K562 (cell line): ENCODE measurements around the gene HYAL3. TPM values are rescaled to one million over a fixed set of nuclear protein-coding genes. Genes with fewer than 3 reads are reported as not detected.

Experiments
- ATAC-seq: fragments of 200-7000 bp; cut with Tn5 transposase; 3 replicates; pipeline ENCODE4 v1.9.1; 2020; ENCODE audit warnings: moderate library complexity
- BruUV-seq: library from RNA; stranded (reverse); fragments of 400-500 nt; replicated peaks from 2 replicates; lab custom pipeline; 2021; lab: Mats Ljungman, UMichigan
- CTCF ChIA-PET: fragments of 300-600 bp; formaldehyde crosslinking; extraction: SDS; loops from one replicate; lab custom pipeline; 2021; ENCODE audit warnings: low intra/inter-chr PET ratio; lab: Yijun Ruan, JAX
- POLR2A ChIA-PET: fragments of 300-600, 350-650 bp; sonication (Branson Sonifier 250); formaldehyde crosslinking; extraction: SDS; loops from one replicate; lab custom pipeline; 2021; ENCODE audit warnings: antibody characterized with exemption, inconsistent platforms; lab: Yijun Ruan, JAX
- DNase-seq, 4 experiments: peaks; one replicate each; pipeline versions ENCODE4 v3.0.0 to v3.0.0-alpha.2; 2011 to 2018; ENCODE audit warnings: low spot score in 3 of 4, mixed read lengths in 3 of 4; ENCODE audit errors: extremely low read depth in 1 of 4
- FAIRE-seq: peaks from 2 replicates; lab custom pipeline; 2011; peaks lifted over from hg19 to GRCh38; lab: Jason Lieb, UNC
- H2AFZ ChIP-seq: 2 replicates; pipeline ENCODE4 v1.6.0; 2011; ENCODE audit warnings: low read depth, low read length, control low read depth, inconsistent platforms
- H3K27ac ChIP-seq: fragments of 200-600 bp; 3 replicates; pipeline ENCODE4 v1.8.0; 2011; ENCODE audit warnings: low read depth, mild to moderate bottlenecking, control low read depth, inconsistent platforms, low read length, moderate library complexity, mixed read lengths; ENCODE audit errors: extremely low read depth
- H3K27me3 ChIP-seq, 2 experiments: fragments of 300-600 bp in 1 of 2; 2 replicates in 1 of 2; 3 replicates in 1 of 2; pipeline versions ENCODE4 v1.6.0 to v1.8.0; 2011; ENCODE audit warnings: inconsistent platforms in 2 of 2, low read length in 2 of 2, mild to moderate bottlenecking in 1 of 2, mixed read lengths in 1 of 2, moderate library complexity in 1 of 2; ENCODE audit not compliant: control insufficient read depth in 2 of 2, insufficient read depth in 2 of 2
- H3K36me3 ChIP-seq: fragments of 300-600 bp; 3 replicates; pipeline ENCODE4 v1.8.0; 2011; ENCODE audit warnings: mild to moderate bottlenecking, low read length, inconsistent platforms; ENCODE audit not compliant: control insufficient read depth, insufficient read depth
- H3K4me1 ChIP-seq, 2 experiments: fragments of 200-600 bp in 1 of 2; replicated peaks in 1 of 2; 2 replicates in 1 of 2; 3 replicates in 1 of 2; pipeline versions ENCODE4 v1.5.1 to v1.8.0; 2011; ENCODE audit warnings: inconsistent platforms in 2 of 2, low read length in 2 of 2, mild to moderate bottlenecking in 1 of 2, mixed read lengths in 1 of 2, moderate library complexity in 1 of 2; ENCODE audit not compliant: control insufficient read depth in 2 of 2, insufficient read depth in 2 of 2
- H3K4me2 ChIP-seq: 2 replicates; pipeline ENCODE4 v1.6.1; 2011; ENCODE audit warnings: low read length, control low read depth, inconsistent platforms, mixed read lengths; ENCODE audit not compliant: insufficient read depth
- H3K4me3 ChIP-seq: fragments of 200-600 bp; sonication (generic), shearing (Covaris generic); 2 replicates; pipeline ENCODE4 v1.5.1; 2016; ENCODE audit warnings: control low read depth, inconsistent platforms
- H3K79me2 ChIP-seq: fragments of 200-600 bp; 3 replicates; pipeline ENCODE4 v1.8.0; 2011; ENCODE audit warnings: low read length, inconsistent platforms; ENCODE audit not compliant: control insufficient read depth, insufficient read depth
- H3K9ac ChIP-seq, 2 experiments: 2 replicates each; pipeline versions ENCODE4 v1.6.0 to v1.6.1; 2011; ENCODE audit warnings: low read depth in 2 of 2, low read length in 2 of 2, control low read depth in 1 of 2, inconsistent platforms in 1 of 2, mild to moderate bottlenecking in 1 of 2, mixed read lengths in 1 of 2; ENCODE audit not compliant: insufficient read depth in 1 of 2
- H3K9me1 ChIP-seq: one replicate; pipeline ENCODE4 v1.6.0; 2011; ENCODE audit warnings: inconsistent platforms, mild to moderate bottlenecking, low read length, moderate library complexity; ENCODE audit not compliant: control insufficient read depth, insufficient read depth
- H3K9me3 ChIP-seq: replicated peaks from 2 replicates; pipeline ENCODE4 v1.5.1; 2011; ENCODE audit warnings: low read depth, low read length, inconsistent platforms; ENCODE audit not compliant: control insufficient read depth, insufficient read depth
- H4K20me1 ChIP-seq: replicated peaks from 2 replicates; pipeline ENCODE4 v1.6.1; 2011; ENCODE audit warnings: low read length, inconsistent platforms, mixed read lengths; ENCODE audit not compliant: control insufficient read depth, insufficient read depth
- BMI1 ChIP-seq: fragments of 150-350 bp; IDR thresholded peaks from 2 replicates; pipeline ENCODE4 v1.6.1; 2014; ENCODE audit warnings: low read length
- RBM39 ChIP-seq: fragments of 200-400 bp; formaldehyde crosslinking; optimal IDR thresholded peaks from 2 replicates; pipeline ENCODE3; 2018; ENCODE audit warnings: low read depth, low read length
- SLC30A9 ChIP-seq: fragments of 250-450 bp; sonication (Bioruptor Pico); IDR thresholded peaks from 2 replicates; pipeline ENCODE4 v1.8.0; 2022; ENCODE audit warnings: mild to moderate bottlenecking, moderate library complexity
- ZNF316 ChIP-seq: fragments of 450-650 bp; IDR thresholded peaks from 2 replicates; pipeline ENCODE4 v1.6.1; 2016
- WGBS: fragments of 100-300 bp; shearing (Covaris generic); methylation state at CpG from one replicate; pipeline ENCODE4 v1.1.6; 2016; ENCODE audit warnings: low coverage, mixed read lengths; ENCODE audit not compliant: insufficient coverage; ENCODE audit errors: missing lambda C conversion rate; 5-methylcytosine and 5-hydroxymethylcytosine counted together
- in situ Hi-C: fragments of 300-500 bp; cut with MboI; formaldehyde crosslinking; loops from 4 replicates; pipeline ENCODE4 v1.15.0; 2018; ENCODE audit warnings: inconsistent platforms, mixed read lengths
- intact Hi-C: fragments of 100-400 bp; cut with micrococcal nuclease; formaldehyde crosslinking; loops from 2 replicates; pipeline ENCODE4 v1.14.2; 2022
- polyA plus RNA-seq, 8 experiments: library from polyadenylated mRNA; depleted of rRNA in 4 of 8; stranded (reverse) in 5 of 8; unstranded in 3 of 8; fragments of >200 nt; fragmentation: Nextera tagmentation in 2 of 8; fragmentation: Illumina TruSeq in 1 of 8; extraction: Ambion mirVana in 2 of 8; extraction: Trizol in 1 of 8; gene quantifications; 2 replicates each; pipeline versions ENCODE4 v1.2.1 to v1.2.3, GENCODE V29; 2011 to 2014; ENCODE audit warnings: inconsistent platforms in 1 of 8, missing spikeins in 1 of 8
- total RNA-seq, 7 experiments: library from RNA; depleted of rRNA in 6 of 7; stranded (reverse); fragments of >200 nt in 6 of 7; fragmentation: Illumina TruSeq in 2 of 7; extraction: Trizol in 2 of 7; gene quantifications; 2 replicates each; pipeline versions ENCODE4 v1.2.1 to v1.2.3, GENCODE V29; 2011 to 2021; ENCODE audit warnings: low replicate concordance in 1 of 7
- TF ChIP-seq, protein P1 (sequence below), 2 experiments: fragments of 450-650 bp in 1 of 2; sonication (generic) in 1 of 2; formaldehyde crosslinking; conservative IDR thresholded peaks; 2 replicates each; pipeline versions ENCODE4 v1.4.0 to v1.8.1; 2020 to 2022; ENCODE audit warnings: mild to moderate bottlenecking in 1 of 2, missing genetic modification reagents in 1 of 2
- TF ChIP-seq, protein P2 (sequence below): sonication (generic); formaldehyde crosslinking; IDR thresholded peaks from 2 replicates; pipeline ENCODE4 v1.8.1; 2023; ENCODE audit warnings: mild to moderate bottlenecking, missing genetic modification reagents, moderate library complexity
- TF ChIP-seq, protein P3 (sequence below): sonication (generic); formaldehyde crosslinking; IDR thresholded peaks from 2 replicates; pipeline ENCODE4 v1.8.0; 2023; ENCODE audit warnings: mild to moderate bottlenecking, missing genetic modification reagents

The HYAL3 gene
- total and polyA plus RNA-seq, 9 of the 15 experiments (the other 6 are each of a cell fraction or from before 2014, with no cell fraction given), result 0.38 to 9.1 (median 6.8) TPM

DNA sequence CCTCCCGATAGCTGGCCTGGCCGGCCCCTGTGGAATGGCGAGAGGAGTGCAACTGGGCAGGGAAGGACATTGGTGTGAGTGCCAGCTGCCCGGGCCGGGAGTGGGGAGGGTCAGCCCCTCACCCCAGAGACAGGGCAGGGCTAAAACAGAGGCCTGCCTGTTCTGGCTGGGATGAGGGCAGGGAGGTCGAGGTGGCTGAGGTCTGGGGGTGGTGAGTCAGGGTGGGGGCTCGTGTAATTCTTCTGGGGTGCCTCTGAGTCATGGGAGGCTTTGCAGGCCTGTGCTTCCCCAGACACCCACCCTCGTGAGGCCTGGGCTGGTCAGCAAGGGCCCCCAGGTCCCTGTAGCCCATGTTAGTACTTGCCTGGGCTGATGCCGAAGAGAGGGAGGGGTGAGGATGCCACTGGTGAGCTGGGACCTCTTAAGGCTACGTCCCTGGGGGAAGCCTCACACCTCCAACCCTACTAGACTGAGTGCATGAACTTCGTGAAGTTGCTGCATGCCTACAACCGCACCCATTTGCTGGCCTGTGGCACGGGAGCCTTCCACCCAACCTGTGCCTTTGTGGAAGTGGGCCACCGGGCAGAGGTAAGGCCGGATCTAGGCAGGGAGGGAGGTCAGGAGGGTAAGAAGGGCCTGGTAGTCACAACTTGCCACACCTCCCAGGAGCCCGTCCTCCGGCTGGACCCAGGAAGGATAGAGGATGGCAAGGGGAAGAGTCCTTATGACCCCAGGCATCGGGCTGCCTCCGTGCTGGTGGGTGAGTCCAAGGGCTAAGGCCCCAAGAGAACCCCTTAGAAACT, 28.6 kb downstream of the HYAL3 start:
- DNase-seq (no peak), ATAC-seq (no peak), FAIRE-seq (no peak)
- BruUV-seq, result no TSS peak
- H4K20me1 ChIP-seq, result no peaks in the 10 kb centered on the region; the same call in 1 of the 2 replicates
- H3K4me1 ChIP-seq, result peaks cover 4 to 65% of the 10 kb centered on the region in 2 experiments; a peak in 3 of 5 replicates
- H3K4me3 ChIP-seq, result no peak overlapping the region
- no peak overlapping the region for H2AFZ ChIP-seq
- TF ChIP-seq, protein P1, sequence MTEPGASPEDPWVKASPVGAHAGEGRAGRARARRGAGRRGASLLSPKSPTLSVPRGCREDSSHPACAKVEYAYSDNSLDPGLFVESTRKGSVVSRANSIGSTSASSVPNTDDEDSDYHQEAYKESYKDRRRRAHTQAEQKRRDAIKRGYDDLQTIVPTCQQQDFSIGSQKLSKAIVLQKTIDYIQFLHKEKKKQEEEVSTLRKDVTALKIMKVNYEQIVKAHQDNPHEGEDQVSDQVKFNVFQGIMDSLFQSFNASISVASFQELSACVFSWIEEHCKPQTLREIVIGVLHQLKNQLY (CRISPR knock-in tag; conservative IDR thresholded peaks at IDR 0.05), result no peak
- TF ChIP-seq SLC30A9 (CRISPR knock-in tag) (no peak), RBM39 (no peak), ZNF316 (no peak), BMI1 (no peak)
- TF ChIP-seq, protein P2, sequence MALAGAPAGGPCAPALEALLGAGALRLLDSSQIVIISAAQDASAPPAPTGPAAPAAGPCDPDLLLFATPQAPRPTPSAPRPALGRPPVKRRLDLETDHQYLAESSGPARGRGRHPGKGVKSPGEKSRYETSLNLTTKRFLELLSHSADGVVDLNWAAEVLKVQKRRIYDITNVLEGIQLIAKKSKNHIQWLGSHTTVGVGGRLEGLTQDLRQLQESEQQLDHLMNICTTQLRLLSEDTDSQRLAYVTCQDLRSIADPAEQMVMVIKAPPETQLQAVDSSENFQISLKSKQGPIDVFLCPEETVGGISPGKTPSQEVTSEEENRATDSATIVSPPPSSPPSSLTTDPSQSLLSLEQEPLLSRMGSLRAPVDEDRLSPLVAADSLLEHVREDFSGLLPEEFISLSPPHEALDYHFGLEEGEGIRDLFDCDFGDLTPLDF (CRISPR knock-in tag), result no peak
- TF ChIP-seq, protein P3, sequence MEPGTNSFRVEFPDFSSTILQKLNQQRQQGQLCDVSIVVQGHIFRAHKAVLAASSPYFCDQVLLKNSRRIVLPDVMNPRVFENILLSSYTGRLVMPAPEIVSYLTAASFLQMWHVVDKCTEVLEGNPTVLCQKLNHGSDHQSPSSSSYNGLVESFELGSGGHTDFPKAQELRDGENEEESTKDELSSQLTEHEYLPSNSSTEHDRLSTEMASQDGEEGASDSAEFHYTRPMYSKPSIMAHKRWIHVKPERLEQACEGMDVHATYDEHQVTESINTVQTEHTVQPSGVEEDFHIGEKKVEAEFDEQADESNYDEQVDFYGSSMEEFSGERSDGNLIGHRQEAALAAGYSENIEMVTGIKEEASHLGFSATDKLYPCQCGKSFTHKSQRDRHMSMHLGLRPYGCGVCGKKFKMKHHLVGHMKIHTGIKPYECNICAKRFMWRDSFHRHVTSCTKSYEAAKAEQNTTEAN, result no peak
- in situ Hi-C loops, result loop anchor here (5.0 kb wide), 2 partner anchors 43 to 78 kb away; partner anchors contain the start of gene GNAT1
- H3K27me3 ChIP-seq, result no peaks in the 10 kb centered on the region
- intact Hi-C loops, result loop anchor here (5.0 kb wide), 1 partner anchor 148 kb away; no protein-coding TSS in a partner anchor
- CTCF ChIA-PET, result interaction anchor here (1.2 to 4.1 kb wide), 2 partner anchors 44 to 76 kb away, joined by 4 to 37 read pairs; no protein-coding TSS in a partner anchor
- peak overlapping the region in 1 of 2 experiments; percentile 48; a peak in 2 of 4 replicates for H3K9ac ChIP-seq
- no peaks in the 10 kb centered on the region for H3K79me2 ChIP-seq
- H3K36me3 ChIP-seq, result no peaks in the 10 kb centered on the region
- POLR2A ChIA-PET, result interaction anchor here (0.6 to 1.1 kb wide), 4 partner anchors 35 to 105 kb away, joined by 3 to 4 read pairs (median 4); partner anchors contain the start of gene GNAI2
- no peaks in the 10 kb centered on the region for H3K9me3 ChIP-seq
- 48% methylated on average over 14 of the region's 19 CpGs for WGBS
- H3K9me1 ChIP-seq, result no peaks in the 10 kb centered on the region
- H3K27ac ChIP-seq, result no peak overlapping the region
- H3K4me2 ChIP-seq, result no peak overlapping the region
